ENCODE results near the gene MAP1LC3B.
"Not testable (repeated sequence)": the region's sequence is repeated elsewhere in the genome, so short reads cannot be mapped to it uniquely, and the experiment has no call there.

The MAP1LC3B gene

DNA sequence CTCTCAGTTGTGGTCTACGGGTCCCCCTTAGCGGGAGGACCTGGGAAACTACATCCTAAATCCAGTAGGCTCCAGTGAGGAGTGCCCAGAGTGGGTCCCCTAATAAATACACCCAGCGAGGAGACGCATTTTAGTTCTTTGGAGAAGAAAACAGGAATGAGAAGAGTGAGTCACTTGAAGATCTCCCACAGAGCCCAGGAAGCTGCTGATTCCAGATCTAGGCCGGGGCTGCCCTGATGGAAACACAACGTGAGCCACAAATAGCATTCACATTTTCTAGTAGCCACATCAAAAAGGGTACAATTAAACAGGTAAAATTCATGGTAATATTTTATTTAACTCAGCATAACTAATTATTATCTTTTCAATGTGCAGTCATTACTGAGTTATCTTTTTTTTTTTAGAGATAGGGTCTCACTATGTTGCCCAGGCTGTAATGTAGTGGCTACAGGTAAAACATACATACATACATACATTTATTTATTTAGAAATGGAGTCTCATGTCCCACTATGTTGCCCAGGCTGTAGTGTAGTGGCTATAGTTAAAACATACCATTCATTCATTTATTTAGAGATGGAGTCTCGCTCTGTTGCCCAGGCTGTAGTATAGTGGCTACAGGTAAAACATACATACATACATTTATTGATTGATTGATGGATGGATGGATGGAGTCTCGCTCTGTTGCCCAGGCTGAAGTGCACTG is 30.1 kb upstream of the MAP1LC3B start:
- no peak for DNase-seq

DNA sequence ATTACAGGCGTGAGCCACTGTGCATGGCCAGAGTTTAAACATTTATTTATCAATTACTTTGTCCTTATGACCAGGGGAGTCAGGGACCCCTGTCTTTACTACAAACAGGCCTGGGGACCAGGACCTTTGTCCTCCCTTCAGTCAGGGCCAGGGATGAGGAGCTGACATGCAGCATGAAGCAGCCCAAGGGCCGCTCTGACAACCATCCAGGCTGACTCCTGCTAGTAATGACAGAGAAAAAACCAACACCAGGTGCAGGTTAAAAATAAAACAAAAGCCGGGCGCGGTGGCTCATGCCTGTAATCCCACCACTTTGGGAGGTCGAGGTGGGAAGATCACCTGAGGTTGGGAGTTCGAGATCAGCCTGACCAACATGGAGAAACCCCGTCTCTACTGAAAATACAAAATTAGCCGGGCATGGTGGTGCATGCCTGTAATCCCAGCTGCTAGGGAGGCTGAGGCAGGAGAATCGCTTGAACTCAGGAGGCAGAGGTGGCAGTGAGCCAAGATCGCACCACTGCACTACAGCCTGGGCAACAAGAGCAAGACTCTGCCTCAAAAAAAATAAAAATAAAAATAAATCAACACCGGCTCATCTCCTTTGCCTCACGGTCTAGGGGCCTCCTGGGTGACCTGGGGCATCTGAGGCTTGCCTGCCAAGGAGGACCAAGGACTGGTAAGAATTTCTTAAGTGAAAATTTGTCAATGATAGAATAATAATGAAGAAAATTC is 29.1 kb upstream of the MAP1LC3B start:
- not testable (repeated sequence) for DNase-seq

DNA sequence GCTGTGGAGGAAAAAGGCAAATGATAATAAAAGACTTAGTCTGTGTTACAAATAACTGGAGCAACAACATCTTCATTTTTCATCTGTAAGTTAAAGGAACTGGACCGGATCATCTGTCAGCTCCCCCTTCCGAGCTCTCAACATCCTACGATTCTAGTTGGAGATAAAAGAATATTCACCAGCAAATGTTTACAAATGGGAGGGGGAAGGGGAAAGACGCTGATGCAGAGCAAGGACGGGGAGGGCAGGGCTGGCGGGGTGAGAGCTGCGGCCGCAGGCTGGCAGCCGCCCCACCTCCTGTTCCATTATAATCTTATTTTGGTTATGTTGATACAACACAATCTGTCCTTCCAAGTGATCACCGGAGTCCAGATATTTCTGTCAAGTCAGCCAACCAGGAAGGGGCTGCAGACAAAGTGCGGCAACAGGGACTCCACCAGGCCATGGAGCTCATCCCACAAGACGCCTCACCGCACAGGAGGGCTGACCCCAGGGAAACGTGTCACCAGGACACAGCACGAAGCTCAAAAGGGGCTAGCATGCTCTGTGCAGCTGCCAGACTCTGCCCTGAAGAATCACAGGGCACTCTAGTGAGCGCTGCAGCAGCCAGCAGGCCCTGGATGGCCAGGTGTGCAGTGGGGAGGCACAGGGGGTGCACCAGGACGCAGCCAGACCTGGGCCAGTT is 28.2 kb upstream of the MAP1LC3B start:
- DNase-seq = no peak

DNA sequence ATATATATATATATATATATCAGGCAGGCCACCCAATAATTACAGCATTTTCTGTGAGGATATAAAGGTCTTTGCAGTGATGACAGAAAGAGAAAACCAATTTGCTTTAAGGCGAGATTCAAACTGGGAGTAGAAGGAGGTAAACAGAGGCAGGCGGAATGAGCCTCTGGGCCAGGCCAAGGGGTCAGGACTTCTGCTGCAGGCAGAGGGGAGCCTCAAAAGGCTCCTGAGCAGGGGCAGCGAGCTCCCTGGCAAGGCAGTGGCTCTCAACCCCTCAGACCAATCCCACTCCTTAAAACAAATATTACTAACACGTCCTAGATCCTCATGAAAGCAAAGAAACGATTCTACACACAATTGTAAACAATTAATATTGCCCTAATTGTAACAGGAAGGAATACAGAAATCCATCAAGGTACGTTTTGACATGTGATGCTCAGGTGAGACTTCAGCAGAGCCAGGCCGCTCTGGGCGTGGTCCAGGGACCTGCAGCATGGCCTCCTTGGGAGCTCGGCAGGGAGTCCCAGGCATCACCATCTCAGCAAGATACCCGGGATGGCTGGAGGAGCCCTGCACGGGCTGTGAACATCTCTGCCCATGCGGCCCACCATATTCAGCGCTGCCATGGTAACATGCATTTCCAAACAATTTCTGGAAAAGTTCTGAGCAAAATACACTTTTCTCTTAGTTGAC is 27.0 kb upstream of the MAP1LC3B start:
- no peak for DNase-seq

DNA sequence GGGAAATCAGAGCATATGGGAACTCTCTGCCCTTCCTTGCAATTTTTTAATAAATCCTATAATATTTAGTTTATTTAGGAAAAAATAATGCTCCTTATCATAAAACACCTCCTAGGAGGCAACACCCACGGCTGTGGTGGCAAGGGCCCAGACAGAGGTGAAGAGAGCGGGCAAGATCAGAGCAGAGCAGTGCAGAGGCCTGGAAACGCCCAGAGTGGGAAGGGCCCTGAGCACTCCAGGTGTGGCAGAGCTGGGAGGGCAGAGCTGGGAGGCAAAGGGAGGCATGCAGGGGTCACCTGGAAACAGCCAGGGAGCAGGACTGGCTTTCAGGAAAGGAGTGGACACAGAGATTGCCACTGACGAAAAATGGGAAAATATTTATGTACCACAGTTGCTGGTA is 25.8 kb upstream of the MAP1LC3B start:
- DNase-seq = no peak

DNA sequence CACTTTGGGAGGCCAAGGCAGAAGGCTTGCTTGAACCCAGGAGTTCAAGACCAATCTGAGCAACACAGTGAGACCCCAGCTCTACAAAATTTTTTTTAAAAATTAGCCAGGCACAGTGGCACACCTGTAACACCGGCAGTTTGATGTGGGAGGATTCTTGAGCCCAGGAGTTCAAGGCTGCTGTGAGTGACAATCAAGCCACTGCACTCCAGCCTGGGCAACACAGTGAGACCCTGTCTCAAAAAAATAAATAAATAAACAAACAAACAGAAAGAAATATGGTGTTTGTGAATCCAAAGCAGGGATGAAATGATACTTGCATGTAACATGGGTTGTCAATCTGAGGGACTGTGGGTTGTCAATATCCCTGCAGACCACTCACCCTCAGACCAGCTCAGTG is 25.2 kb upstream of the MAP1LC3B start:
- DNase-seq = no peak

DNA sequence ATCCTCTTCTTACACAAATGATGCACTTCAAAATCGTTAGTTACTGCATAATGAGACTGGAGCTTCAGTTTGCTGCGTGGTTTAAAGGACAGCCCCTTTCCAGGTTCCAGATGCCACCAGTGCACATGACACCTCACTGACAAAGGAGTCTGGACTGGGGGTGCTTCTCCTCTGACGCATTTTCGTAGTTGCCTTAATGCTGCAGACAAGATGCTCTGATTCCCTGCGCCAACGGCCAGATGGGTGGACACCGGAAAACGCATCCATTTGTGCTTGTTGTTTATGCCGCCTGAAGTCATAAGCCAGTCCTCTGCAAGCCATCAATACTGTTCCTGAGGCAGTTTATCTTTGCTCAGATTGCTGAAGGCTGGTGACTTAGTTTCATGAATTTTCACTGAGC is 24.6 kb upstream of the MAP1LC3B start:
- DNase-seq = no peak

DNA sequence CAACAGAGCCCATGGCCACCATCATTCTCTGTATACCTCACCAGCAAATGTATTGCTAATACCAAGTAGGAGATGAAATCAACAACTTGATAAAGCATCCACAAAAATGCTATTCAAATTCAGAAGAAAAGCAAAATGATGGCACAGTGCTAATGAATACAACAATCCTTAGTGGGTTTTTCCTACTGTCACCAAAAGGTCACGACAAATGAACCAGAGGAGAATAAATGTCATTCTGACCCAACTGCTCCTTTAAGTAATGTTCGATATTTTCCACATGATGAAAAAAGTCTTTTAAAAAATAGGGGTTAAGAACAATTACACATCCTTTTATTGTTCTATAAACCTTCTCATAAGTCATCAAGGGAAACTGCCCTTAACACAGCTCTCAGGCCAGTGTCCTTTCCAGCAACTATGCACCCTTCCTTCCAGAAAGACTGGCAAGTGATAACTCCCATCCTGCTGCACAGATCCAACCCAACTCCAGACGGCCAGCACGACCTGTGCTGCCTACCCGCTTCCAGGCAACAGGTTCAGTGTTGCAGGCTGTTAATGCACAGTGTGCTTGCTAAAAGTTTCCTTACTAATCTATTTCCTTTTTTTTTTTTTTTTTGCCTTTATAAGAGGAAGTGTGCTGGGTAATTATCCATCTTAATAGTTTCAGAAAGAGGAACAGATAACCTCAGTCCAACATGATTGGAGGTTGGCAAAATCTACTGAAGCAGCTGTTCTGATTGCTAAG is 23.9 kb upstream of the MAP1LC3B start:
- no peak for DNase-seq

DNA sequence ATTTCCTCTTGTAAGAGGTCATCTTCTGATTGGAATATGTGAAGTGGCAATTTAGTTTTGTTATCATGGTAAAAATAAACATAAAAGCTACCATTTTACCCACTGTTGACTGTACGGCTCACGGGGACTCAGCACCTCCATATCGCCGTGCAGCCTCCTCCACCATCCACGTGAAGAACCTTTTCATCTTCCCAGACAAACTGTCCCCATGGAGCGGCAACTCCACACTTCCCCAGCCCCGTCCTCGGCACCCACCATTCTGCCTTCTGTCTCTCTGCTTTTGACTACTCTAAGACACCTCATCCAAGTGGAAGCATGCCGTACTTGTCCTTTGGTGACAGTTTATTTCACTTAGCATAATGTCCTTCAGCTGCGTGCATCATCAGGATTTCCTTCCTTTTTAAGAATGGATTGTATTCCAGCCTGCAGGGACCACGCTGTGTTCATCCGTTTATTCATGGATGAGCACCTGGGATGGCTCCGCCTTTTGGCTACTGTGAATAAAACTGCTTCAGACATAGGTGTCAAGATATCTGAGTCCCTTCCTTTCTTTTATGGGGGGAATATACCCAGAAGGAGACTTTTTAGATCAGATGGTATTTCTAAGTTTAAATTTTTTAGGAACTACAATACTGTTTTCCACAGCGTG is 22.9 kb upstream of the MAP1LC3B start:
- DNase-seq = no peak

DNA sequence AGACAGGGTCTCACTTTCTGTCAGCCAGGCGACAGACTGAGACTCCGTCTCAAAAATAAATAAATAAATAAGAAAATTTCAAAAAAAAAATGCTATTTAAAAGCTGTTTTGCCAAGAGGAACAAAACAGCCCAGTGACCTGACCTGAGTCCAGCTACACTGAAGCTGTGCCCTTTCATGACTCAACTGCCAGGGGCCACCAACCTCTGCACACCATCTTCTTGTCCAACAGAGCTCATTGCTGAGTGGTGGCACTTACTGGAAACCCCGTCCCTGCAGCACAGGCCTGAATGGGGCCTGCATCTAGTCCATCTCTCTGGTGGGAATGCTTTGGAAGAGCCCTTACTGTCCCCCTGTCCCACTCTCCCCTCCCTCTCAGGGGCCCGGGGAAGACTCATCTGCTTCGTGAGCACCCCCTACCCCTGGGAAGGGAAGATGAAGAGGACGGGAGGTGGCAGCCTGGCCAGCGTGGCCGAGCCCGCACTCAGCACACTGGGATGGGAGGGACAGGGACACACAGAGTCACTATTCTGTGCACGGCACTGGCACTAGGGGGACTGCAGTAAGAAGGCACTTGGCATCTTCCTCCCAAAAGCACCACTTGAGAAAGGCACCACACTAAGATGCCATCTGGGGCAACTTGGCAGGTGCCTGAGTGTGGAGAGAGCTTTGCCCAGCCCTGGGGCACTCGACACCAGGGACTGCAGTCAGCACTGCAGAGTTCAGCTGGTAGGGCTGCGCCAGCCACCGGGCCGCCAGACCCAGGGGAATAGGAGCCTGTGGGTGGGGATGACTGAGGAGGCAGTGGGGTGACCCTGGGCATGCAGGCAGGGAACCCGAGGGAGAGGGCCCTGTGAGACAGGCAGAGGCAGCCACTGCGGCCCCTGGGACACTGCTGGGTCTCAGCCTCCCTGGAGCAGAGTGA is 22.1 kb upstream of the MAP1LC3B start:
- no peak for DNase-seq

DNA sequence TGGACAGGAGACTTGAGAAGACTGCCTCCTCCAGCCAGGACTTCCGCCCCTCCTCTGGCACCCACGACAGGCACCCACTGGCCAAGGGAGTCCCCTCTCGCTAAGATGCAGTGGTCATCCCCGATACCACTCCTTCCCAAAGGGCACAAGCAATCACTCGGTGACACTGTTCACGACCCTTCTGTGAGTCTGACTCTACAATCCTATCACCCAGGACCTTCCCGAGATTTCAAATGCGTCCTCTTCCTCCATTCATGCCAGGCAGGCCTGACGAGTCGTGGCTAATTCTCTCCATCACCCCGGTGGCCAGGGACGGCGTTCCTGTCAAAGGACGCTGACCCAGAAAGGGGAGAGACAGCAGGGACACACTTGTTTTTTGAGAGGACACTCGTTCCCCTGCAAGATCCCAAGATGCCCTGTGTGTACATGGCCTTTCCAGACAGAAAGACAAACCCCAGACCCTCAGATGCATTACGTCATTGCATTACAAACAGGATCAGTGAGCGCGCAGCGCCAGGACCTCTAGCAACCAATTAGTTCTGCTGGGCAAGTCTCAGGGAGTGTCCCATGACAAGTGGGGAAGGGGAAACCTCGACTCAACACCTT is 20.8 kb upstream of the MAP1LC3B start:
- no peak for DNase-seq

DNA sequence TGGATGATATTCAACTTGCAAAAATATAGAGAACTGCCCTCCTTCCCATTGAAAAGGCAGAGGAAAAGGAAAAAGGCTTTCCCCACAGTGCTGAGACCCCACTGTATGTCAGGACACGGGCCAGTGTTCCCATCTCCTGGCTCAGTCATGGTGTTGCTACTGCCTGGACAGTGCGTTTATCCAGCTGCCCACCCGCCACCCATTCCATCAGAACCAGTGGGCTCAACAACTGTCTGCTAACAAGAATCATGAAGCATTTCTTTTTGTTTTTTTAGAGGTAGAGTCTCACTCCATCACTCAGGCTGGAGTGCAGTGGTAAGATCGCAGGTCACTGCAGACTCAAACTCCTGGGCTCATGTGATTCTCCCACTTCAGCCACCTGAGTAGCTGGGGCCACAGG is 19.8 kb upstream of the MAP1LC3B start:
- no peak for DNase-seq

DNA sequence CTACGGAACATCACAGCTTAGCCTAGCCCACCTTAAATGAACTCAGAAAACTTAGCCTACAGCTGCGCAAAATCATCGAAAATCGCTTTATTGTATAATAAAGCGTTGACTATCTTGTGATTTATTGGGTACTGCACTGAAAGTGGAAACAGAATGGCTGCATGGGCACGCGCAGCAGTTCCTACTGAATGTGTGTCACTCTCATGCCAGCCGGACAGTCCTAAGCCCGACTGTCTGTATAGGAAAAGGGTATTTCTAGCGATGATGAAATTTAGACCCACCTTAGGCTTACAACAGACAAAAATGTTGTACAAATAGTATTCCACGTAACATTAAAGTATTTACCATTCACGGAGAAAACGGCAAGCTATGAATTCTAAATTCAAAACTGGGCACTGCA is 17.8 kb upstream of the MAP1LC3B start:
- no peak for DNase-seq

DNA sequence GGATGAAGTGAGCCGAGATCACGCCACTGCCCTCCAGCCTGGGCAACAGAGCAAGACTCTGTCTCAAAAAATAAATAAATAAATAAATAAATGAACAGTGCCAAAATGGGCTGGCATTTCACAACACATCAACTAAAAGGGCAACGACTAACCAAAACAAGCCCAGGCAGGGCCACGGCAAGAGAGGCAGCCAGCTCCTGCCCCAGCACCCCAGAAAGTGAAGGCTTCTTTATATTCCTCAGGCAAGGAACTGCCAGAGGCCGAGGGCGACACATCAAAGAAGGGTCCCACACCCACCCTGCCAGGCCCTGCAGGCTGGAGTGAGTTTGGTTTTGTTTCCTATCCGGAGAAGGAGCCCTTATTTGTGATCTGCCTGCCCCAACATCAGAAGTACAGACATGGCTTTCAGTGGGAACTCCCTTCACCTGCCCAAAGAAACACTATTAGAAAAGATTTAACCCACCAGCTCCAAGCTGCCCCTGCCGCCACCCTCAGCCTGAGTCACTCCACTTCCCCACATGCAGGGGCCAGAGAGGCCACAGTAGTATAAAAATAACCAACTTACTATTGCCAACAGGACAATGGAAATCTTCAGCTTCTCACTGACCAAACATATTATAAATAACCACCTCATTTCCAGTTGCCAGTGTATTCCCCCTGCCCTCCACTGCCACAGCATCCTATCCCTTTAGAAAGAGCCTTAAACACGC is 16.6 kb upstream of the MAP1LC3B start:
- no peak for DNase-seq

DNA sequence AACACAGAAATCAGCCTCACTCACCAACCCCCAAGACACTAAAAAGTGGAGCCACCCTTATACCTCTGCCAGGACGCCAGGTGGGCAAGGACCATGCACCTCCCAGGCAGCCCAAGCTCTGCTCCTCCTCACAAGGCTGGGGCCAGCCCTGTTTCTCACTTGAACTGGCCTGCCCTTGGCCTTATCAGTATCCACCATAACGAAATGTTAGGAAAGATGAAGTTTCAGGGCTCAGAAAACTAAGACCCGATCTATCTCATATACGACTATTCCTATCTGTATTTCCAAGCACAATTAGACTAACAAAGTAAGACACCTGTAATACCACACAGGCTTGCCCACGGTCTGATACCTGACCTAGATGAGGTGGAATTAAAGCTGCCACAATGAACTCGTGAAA is 15.5 kb upstream of the MAP1LC3B start:
- DNase-seq = no peak

DNA sequence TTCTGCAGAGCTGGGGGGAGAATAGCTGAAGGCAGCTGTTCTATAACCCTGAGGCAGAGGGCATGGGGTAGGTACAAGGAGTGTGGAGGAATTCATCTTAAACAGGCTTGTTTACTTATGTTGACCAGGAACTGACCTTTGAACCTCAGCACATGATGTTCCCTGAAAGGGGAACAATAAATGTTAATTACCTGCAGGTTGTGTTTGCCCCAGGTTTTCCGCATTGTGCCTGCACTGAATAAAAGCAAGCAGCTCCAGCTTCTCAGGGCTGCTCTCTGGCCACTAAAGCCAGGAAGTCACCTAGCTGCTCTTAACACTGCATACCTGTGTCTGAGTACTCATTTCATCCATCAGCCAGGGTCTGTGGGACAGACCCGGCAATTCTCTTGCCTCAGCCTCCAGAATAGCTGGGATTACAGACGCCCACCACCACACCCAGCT is 12.8 kb upstream of the MAP1LC3B start:
- DNase-seq = not testable (repeated sequence)

DNA sequence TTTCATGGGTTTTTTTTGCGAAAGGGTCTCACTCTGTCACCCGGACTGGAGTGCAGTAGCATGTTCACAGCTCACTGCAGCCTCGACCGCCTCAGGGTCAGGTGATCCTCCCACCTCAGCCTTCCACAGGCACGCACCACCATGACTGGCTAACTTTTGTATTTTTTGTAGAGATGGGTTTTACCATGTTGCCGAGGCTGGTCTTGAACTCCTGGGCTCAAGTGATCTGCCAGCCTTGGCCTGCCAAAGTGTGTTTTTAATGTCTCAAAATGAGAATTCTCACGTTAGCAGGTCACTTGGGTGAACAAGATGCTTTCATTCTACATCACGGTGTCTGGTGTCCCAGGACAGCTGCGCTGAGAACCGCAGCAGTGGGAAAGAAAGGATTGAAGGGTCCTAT is 11.7 kb upstream of the MAP1LC3B start:
- DNase-seq = no peak

DNA sequence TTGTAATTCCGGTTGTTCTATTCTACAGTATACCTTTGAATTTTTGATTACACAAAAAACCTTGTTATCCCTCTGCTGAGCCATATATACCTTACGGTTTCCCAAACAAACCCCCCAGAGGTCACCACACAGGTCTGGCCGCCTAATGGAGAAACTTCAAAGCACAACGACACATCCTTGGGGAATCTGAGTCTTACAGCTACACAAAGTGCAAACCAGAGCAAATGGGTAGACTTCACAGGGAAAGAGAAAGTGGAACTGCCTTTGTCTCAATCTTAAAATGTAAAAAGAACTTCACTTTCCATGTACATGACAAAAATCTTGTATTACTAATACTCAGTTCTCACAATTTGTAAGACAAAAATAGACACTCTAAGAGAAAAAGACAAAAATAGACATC is 11.3 kb upstream of the MAP1LC3B start:
- no peak for DNase-seq

DNA sequence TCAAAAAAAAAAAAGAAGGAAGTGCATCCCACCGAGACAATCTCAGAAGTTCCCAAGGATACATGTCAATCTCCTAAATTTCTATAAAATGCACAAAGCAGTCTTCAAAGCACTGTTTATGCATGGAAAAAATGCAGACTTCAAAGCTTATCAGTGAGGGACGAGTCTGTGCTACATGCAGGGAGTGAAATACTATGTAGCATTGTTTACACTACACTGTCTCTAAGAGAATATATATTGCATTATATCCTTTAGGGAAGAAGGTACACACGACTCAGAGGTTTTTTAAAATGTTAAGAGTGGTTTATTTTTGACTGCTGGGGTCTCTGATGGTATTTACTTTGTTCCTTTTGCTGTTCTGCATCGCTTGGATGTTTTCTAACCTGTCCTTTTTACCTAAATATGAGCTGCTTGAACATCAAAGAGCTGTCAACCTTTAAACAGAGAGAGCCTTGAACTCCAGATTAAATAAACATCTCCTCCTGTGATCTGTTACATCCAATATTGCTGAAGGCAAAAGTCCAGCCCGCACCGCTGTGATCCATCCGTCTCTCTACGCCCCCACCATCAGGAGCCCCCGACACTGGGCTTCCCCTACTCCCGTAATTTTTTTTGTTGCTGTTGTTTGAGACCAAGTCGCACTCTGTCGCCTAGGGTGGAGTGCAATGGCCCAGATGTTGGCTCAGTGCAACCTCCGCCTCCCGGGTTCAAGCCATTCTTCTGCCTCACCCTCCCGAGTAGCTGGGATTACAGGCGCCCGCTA is 9.9 kb upstream of the MAP1LC3B start:
- no peak for DNase-seq
